ENCODE measurements around the gene FHDC1.

The FHDC1 gene

GRCh38 chr4:152957437-152958171 is 21.5 kb downstream of the FHDC1 start:
- peak; percentile 67 for DNase-seq (ENCODE audit: low read depth)

GRCh38 chr4:152959080-152959479 is 23.0 kb downstream of the FHDC1 start:
- no peak for DNase-seq (ENCODE audit: low read depth)

GRCh38 chr4:152960082-152960481 is 24.0 kb downstream of the FHDC1 start:
- no peak for DNase-seq (ENCODE audit: low read depth)

- DNase-seq (ENCODE audit: low read depth): no peak
These were observed 25.1 kb downstream of the FHDC1 start for GRCh38 chr4:152961014-152961772.

- no peak for DNase-seq (ENCODE audit: low read depth)
These were observed 25.6 kb downstream of the FHDC1 start for GRCh38 chr4:152961773-152962115.

GRCh38 chr4:152962150-152962549 is 26.0 kb downstream of the FHDC1 start:
- no peak for DNase-seq (ENCODE audit: low read depth)

- DNase-seq (ENCODE audit: low read depth): no peak
These were observed 28.2 kb downstream of the FHDC1 start for GRCh38 chr4:152964335-152964734.

- DNase-seq (ENCODE audit: low read depth): no peak
These were observed 29.5 kb downstream of the FHDC1 start for GRCh38 chr4:152965611-152966010.

- DNase-seq (ENCODE audit: low read depth): no peak
These were observed 31.8 kb downstream of the FHDC1 start for GRCh38 chr4:152967907-152968306.

- no peak for DNase-seq (ENCODE audit: low read depth)
These were observed 32.8 kb downstream of the FHDC1 start for GRCh38 chr4:152968806-152969394.

GRCh38 chr4:152970102-152970820 is 34.1 kb downstream of the FHDC1 start:
- no peak for DNase-seq (ENCODE audit: low read depth)

- DNase-seq (ENCODE audit: low read depth): no peak
These were observed 34.9 kb downstream of the FHDC1 start for GRCh38 chr4:152971053-152971452.

- DNase-seq (ENCODE audit: low read depth): no peak
These were observed 36.9 kb downstream of the FHDC1 start for GRCh38 chr4:152972821-152973628.

- no peak for DNase-seq (ENCODE audit: low read depth)
These were observed 37.7 kb downstream of the FHDC1 start for GRCh38 chr4:152973629-152974467.

- DNase-seq (ENCODE audit: low read depth): no peak
These were observed 38.6 kb downstream of the FHDC1 start for GRCh38 chr4:152974468-152975379.

- DNase-seq (ENCODE audit: low read depth): no peak
These were observed 39.5 kb downstream of the FHDC1 start for GRCh38 chr4:152975380-152976211.

- DNase-seq (ENCODE audit: low read depth): no peak
These were observed 40.2 kb downstream of the FHDC1 start for GRCh38 chr4:152976212-152976761.

- DNase-seq (ENCODE audit: low read depth): no peak
These were observed 43.7 kb downstream of the FHDC1 start for GRCh38 chr4:152979731-152980330.

All from CMK (cell line).